ENCODE data around the gene GNAI1. TPM values are rescaled to one million over a fixed set of nuclear protein-coding genes. Genes with fewer than 3 reads are reported as not detected.

Gene GNAI1
- total and polyA plus RNA-seq, 11 donors = 4.6 to 26.1 (median 14.1) TPM

DNA sequence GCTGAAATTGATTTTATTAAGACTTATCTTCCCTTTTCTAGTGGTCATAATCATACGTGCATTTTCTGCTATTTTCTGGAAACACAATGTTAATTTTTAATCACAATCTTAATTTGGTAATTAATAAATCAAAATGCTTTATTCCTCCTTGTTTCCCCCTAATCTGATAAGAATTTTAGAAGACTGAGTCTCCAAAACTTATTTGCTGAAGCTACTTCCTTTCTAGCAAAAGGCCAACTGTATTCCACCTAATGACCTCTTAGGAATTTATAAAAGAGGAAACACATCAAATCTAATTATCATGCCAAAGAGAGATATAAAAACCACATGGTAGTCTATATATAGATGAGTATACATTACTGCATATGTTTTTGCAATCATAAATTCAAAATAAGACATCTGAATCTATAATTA lies 140.6 kb downstream of the GNAI1 start:
- DNase-seq = no peak
- no peak for TF ChIP-seq POLR2A (IDR thresholded peaks at IDR 0.05)
- TF ChIP-seq, protein P1, sequence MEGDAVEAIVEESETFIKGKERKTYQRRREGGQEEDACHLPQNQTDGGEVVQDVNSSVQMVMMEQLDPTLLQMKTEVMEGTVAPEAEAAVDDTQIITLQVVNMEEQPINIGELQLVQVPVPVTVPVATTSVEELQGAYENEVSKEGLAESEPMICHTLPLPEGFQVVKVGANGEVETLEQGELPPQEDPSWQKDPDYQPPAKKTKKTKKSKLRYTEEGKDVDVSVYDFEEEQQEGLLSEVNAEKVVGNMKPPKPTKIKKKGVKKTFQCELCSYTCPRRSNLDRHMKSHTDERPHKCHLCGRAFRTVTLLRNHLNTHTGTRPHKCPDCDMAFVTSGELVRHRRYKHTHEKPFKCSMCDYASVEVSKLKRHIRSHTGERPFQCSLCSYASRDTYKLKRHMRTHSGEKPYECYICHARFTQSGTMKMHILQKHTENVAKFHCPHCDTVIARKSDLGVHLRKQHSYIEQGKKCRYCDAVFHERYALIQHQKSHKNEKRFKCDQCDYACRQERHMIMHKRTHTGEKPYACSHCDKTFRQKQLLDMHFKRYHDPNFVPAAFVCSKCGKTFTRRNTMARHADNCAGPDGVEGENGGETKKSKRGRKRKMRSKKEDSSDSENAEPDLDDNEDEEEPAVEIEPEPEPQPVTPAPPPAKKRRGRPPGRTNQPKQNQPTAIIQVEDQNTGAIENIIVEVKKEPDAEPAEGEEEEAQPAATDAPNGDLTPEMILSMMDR (IDR thresholded peaks at IDR 0.05) = no peak
- Histone ChIP-seq H3K27me3 (no peaks in the 10 kb centered on the region), H3K27ac (peak overlapping the region in 4 of 12 donors; percentile 1 to 57 (median 14)), H3K4me3 (no peak overlapping the region), H3K36me3 (no peaks in the 10 kb centered on the region), H3K9me3 (no peaks in the 10 kb centered on the region), H3K4me1 (peaks cover 0 to 46% (median 23%) of the 10 kb centered on the region in 12 donors)
- no peak for ATAC-seq
- intact Hi-C loops (cut with DNase I) = loop anchor here in 2 of 10 donors (5.0 to 10.0 kb wide), 3 partner anchors 57 to 140 kb away; partner anchors contain the start of gene GNAI1 (in 1 of the 2)
- WGBS, 4 donors = 33 to 51% (median 44%) methylated on average over 1 of the region's 1 CpG
